IMR-90 (cell line): ENCODE results near the gene PSRC1. TPM values are rescaled to one million over a fixed set of nuclear protein-coding genes. Genes with fewer than 3 reads are reported as not detected.

Experiments
- ATAC-seq: fragments of 200-7000 bp; cut with Tn5 transposase; 2 replicates; pipeline ENCODE4 v1.9.1; 2020; ENCODE audit warnings: low read depth, mild to moderate bottlenecking, moderate library complexity
- BruUV-seq: library from RNA; stranded (reverse); fragments of 400-500 nt; replicated peaks from 2 replicates; lab custom pipeline; 2021; lab: Mats Ljungman, UMichigan
- CTCF ChIA-PET: fragments of 300-600 bp; formaldehyde crosslinking; extraction: SDS; loops from one replicate; lab custom pipeline; 2021; ENCODE audit warnings: antibody characterized with exemption; lab: Yijun Ruan, JAX
- POLR2A ChIA-PET: fragments of 300-600 bp; sonication (Branson Sonifier 250); formaldehyde crosslinking; loops from one replicate; lab custom pipeline; 2022; ENCODE audit warnings: antibody characterized with exemption; ENCODE audit not compliant: unreplicated experiment; lab: Charles Lee
- DNase-seq: peaks from one replicate; pipeline ENCODE4 v3.0.0; 2013
- H2AFZ ChIP-seq: replicated peaks from 2 replicates; pipeline ENCODE3; 2013; ENCODE audit warnings: low read length, mild to moderate bottlenecking; ENCODE audit not compliant: poor library complexity
- H2AK5ac ChIP-seq: 2 replicates; pipeline ENCODE4 v1.6.1; 2013; ENCODE audit warnings: low read depth, low read length, inconsistent platforms
- H2AK9ac ChIP-seq: replicated peaks from 2 replicates; pipeline ENCODE3; 2013; ENCODE audit warnings: mild to moderate bottlenecking, low read depth, low read length, moderate library complexity; ENCODE audit not compliant: poor library complexity
- H2BK120ac ChIP-seq: 2 replicates; pipeline ENCODE4 v1.6.1; 2013; ENCODE audit warnings: low read depth, low read length, inconsistent platforms
- H2BK15ac ChIP-seq: 3 replicates; pipeline ENCODE4 v1.6.1; 2013; ENCODE audit warnings: low read depth, low read length, inconsistent platforms
- H2BK20ac ChIP-seq: 2 replicates; pipeline ENCODE4 v1.6.1; 2013; ENCODE audit warnings: low read depth, mild to moderate bottlenecking, inconsistent platforms, low read length, moderate library complexity
- H2BK5ac ChIP-seq: 2 replicates; pipeline ENCODE4 v1.6.1; 2013; ENCODE audit warnings: mild to moderate bottlenecking, low read depth, low read length, inconsistent platforms; ENCODE audit not compliant: poor library complexity, severe bottlenecking
- H3K14ac ChIP-seq: replicated peaks from 2 replicates; pipeline ENCODE4 v1.6.1; 2013; ENCODE audit warnings: low read depth, low read length, inconsistent platforms
- H3K18ac ChIP-seq: 2 replicates; pipeline ENCODE4 v1.6.1; 2013; ENCODE audit warnings: low read depth, low read length, control low read depth
- H3K23ac ChIP-seq: 2 replicates; pipeline ENCODE4 v1.6.1; 2013; ENCODE audit warnings: low read depth, low read length, inconsistent platforms
- H3K27ac ChIP-seq: 2 replicates; pipeline ENCODE4 v1.5.1; 2013; ENCODE audit warnings: mild to moderate bottlenecking, control low read depth, low read length; ENCODE audit not compliant: insufficient read depth
- H3K27me3 ChIP-seq: 2 replicates; pipeline ENCODE4 v1.6.1; 2013; ENCODE audit warnings: low read length; ENCODE audit not compliant: control insufficient read depth, insufficient read depth
- H3K36me3 ChIP-seq: 2 replicates; pipeline ENCODE4 v1.6.1; 2013; ENCODE audit warnings: low read length, mixed read lengths; ENCODE audit not compliant: control insufficient read depth, insufficient read depth
- H3K4ac ChIP-seq: 2 replicates; pipeline ENCODE4 v1.6.1; 2013; ENCODE audit warnings: low read depth, low read length, inconsistent platforms
- H3K4me1 ChIP-seq: 2 replicates; pipeline ENCODE4 v1.6.1; 2013; ENCODE audit warnings: low read length, mixed read lengths; ENCODE audit not compliant: control insufficient read depth, insufficient read depth
- H3K4me2 ChIP-seq: 2 replicates; pipeline ENCODE4 v1.6.1; 2013; ENCODE audit warnings: low read depth, mild to moderate bottlenecking, control low read depth, low read length, moderate library complexity
- H3K4me3 ChIP-seq: 2 replicates; pipeline ENCODE4 v1.5.1; 2013; ENCODE audit warnings: low read depth, mild to moderate bottlenecking, control low read depth, low read length, moderate library complexity; ENCODE audit not compliant: insufficient read depth
- H3K56ac ChIP-seq: 2 replicates; pipeline ENCODE4 v1.6.1; 2013; ENCODE audit warnings: low read length, inconsistent platforms; ENCODE audit not compliant: insufficient read depth; ENCODE audit errors: extremely low read depth
- H3K79me1 ChIP-seq, 2 experiments: 2 replicates each; pipeline ENCODE4 v1.6.1; 2013; ENCODE audit warnings: low read length in 2 of 2, inconsistent platforms in 1 of 2, low read depth in 1 of 2
- H3K9ac ChIP-seq: 2 replicates; pipeline ENCODE4 v1.6.1; 2013; ENCODE audit warnings: low read depth, low read length, control low read depth
- H3K9me1 ChIP-seq: 2 replicates; pipeline ENCODE4 v1.6.1; 2013; ENCODE audit warnings: low read length, inconsistent platforms; ENCODE audit not compliant: insufficient read depth
- H3K9me3 ChIP-seq: 2 replicates; pipeline ENCODE4 v1.6.1; 2013; ENCODE audit warnings: low read length; ENCODE audit not compliant: control insufficient read depth, insufficient read depth
- H4K20me1 ChIP-seq: 2 replicates; pipeline ENCODE4 v1.6.1; 2013; ENCODE audit warnings: low read length, inconsistent platforms; ENCODE audit not compliant: insufficient read depth
- H4K5ac ChIP-seq: 2 replicates; pipeline ENCODE4 v1.6.1; 2013; ENCODE audit warnings: mild to moderate bottlenecking, low read depth, low read length, control low read depth
- H4K8ac ChIP-seq, 2 experiments: 2 replicates each; pipeline ENCODE4 v1.6.1; 2013; ENCODE audit warnings: low read depth in 2 of 2, low read length in 2 of 2, control low read depth in 1 of 2, inconsistent platforms in 1 of 2
- H4K91ac ChIP-seq: 2 replicates; pipeline ENCODE4 v1.6.1; 2013; ENCODE audit warnings: low read depth, low read length, inconsistent platforms; ENCODE audit not compliant: insufficient read depth
- CEBPB ChIP-seq: IDR thresholded peaks from 2 replicates; pipeline ENCODE4 v1.6.1; 2012; ENCODE audit warnings: low read depth, low read length, improper control_type of control experiment
- CHD1 ChIP-seq: IDR thresholded peaks from 2 replicates; pipeline ENCODE4 v1.6.1; 2012; ENCODE audit warnings: low read depth, low read length, improper control_type of control experiment
- CTCF ChIP-seq: conservative IDR thresholded peaks from 2 replicates; pipeline ENCODE4 v1.5.1; 2012; ENCODE audit warnings: mild to moderate bottlenecking, low read depth, low read length, improper control_type of control experiment
- ELK1 ChIP-seq: fragments of 150-350 bp; IDR thresholded peaks from 2 replicates; pipeline ENCODE4 v1.6.1; 2016; ENCODE audit warnings: low read depth, mild to moderate bottlenecking, low read length, moderate library complexity, borderline replicate concordance
- FOS ChIP-seq: fragments of 150-350 bp; IDR thresholded peaks from 2 replicates; pipeline ENCODE4 v1.6.1; 2016; ENCODE audit warnings: low read depth, low read length
- MAFK ChIP-seq: IDR thresholded peaks from 2 replicates; pipeline ENCODE4 v1.6.1; 2012; ENCODE audit warnings: low read depth, low read length, improper control_type of control experiment
- MAZ ChIP-seq: IDR thresholded peaks from 2 replicates; pipeline ENCODE4 v1.6.1; 2012; ENCODE audit warnings: low read depth, mild to moderate bottlenecking, low read length, improper control_type of control experiment, moderate library complexity, borderline replicate concordance
- MXI1 ChIP-seq: IDR thresholded peaks from 2 replicates; pipeline ENCODE4 v1.6.1; 2012; ENCODE audit warnings: low read depth, mild to moderate bottlenecking, low read length, moderate library complexity, borderline replicate concordance
- NFE2L2 ChIP-seq: fragments of 150-350 bp; IDR thresholded peaks from 2 replicates; pipeline ENCODE4 v1.6.1; 2016; ENCODE audit warnings: low read depth, mild to moderate bottlenecking, low read length
- POLR2A ChIP-seq: IDR thresholded peaks from 2 replicates; pipeline ENCODE4 v1.6.1; 2012; ENCODE audit warnings: mild to moderate bottlenecking, low read depth, low read length
- RAD21 ChIP-seq: IDR thresholded peaks from 2 replicates; pipeline ENCODE4 v1.6.1; 2012; ENCODE audit warnings: low read length, improper control_type of control experiment
- RFX5 ChIP-seq: IDR thresholded peaks from 2 replicates; pipeline ENCODE4 v1.8.0; 2012; ENCODE audit warnings: low read depth, mild to moderate bottlenecking, low read length, moderate library complexity
- SMC3 ChIP-seq: fragments of 150-350 bp; IDR thresholded peaks from 2 replicates; pipeline ENCODE4 v1.6.1; 2016; ENCODE audit warnings: low read depth, mild to moderate bottlenecking, antibody characterized with exemption, low read length, moderate library complexity
- USF2 ChIP-seq: fragments of 150-350 bp; IDR thresholded peaks from 2 replicates; pipeline ENCODE4 v1.6.1; 2017; ENCODE audit warnings: mild to moderate bottlenecking, antibody characterized with exemption, low read length, low read depth
- WGBS, 2 experiments: methylation state at CpG; one replicate each; pipeline versions ENCODE4 v1.1.5 to v1.1.7; 2013; ENCODE audit warnings: missing lambda C conversion rate in 2 of 2; ENCODE audit not compliant: insufficient read length in 1 of 2; ENCODE audit errors: extremely low coverage in 2 of 2; 5-methylcytosine and 5-hydroxymethylcytosine counted together
- dilution Hi-C: fragments of 300-500 bp; cut with HindIII; formaldehyde crosslinking; loops from one replicate; pipeline ENCODE4 v1.14.3; 2018; ENCODE audit warnings: low sequenced_read_pairs; ENCODE audit not compliant: unreplicated experiment
- in situ Hi-C: fragments of 300-500 bp; cut with MboI; formaldehyde crosslinking; loops from 3 replicates; pipeline ENCODE4 v1.14.3; 2019; ENCODE audit warnings: low sequenced_read_pairs, inconsistent platforms, mixed read lengths
- intact Hi-C: fragments of 100-400 bp; cut with micrococcal nuclease; formaldehyde crosslinking; loops from 2 replicates; pipeline ENCODE4 v1.10.0; 2022
- polyA plus RNA-seq, 3 experiments: library from polyadenylated mRNA; depleted of rRNA; stranded (reverse); fragments of >200 nt; gene quantifications; 2 replicates each; pipeline ENCODE4 v1.2.3, GENCODE V29; 2012; ENCODE audit warnings: low replicate concordance in 1 of 3
- total RNA-seq: library from RNA; depleted of rRNA; stranded (reverse); fragments of >200 nt; gene quantifications from 2 replicates; pipeline ENCODE4 v1.2.3, GENCODE V29; 2012

Gene PSRC1
- total and polyA plus RNA-seq, 2 of the 4 experiments (the other 2 are of a cell fraction), result 34.6 to 40.3 TPM

GRCh38 chr1:109273570-109274288 is 9.2 kb downstream of the PSRC1 start:
- Histone ChIP-seq H2AK9ac (peak overlapping the region; percentile 18), H3K79me1 (peaks cover 0 to 17% of the 10 kb centered on the region in 2 experiments; a peak in 3 of 4 replicates), H3K56ac (no peak overlapping the region), H2BK5ac (no peak overlapping the region), H3K4me3 (no peak overlapping the region), H2BK120ac (peak overlapping the region; percentile 38; the same call in 1 of the 2 replicates), H3K27me3 (no peaks in the 10 kb centered on the region), H2AFZ (no peak overlapping the region), H3K4me2 (no peak overlapping the region), H3K18ac (no peak overlapping the region; the same call in 1 of the 2 replicates), H3K4ac (peak overlapping the region; percentile 31), H2BK20ac (no peak overlapping the region), H3K4me1 (peaks cover 14% of the 10 kb centered on the region), H3K9me3 (no peaks in the 10 kb centered on the region), H4K91ac (no peak overlapping the region; the same call in 1 of the 2 replicates), H3K23ac (no peak overlapping the region), H2AK5ac (peak overlapping the region; percentile 11; the same call in 1 of the 2 replicates), H2BK15ac (0 out of 3 replicates have a peak overlapping the region, but pooled peaks have one; percentile 23), H4K5ac (no peak overlapping the region; the same call in 1 of the 2 replicates), H3K14ac (no peak overlapping the region), H3K27ac (no peak overlapping the region), H3K9ac (no peak overlapping the region; the same call in 1 of the 2 replicates), H3K36me3 (peaks cover 1% of the 10 kb centered on the region; the same call in 1 of the 2 replicates), H4K20me1 (no peaks in the 10 kb centered on the region), H3K9me1 (peaks cover 5% of the 10 kb centered on the region; the same call in 1 of the 2 replicates), H4K8ac (peak overlapping the region in 1 of 2 experiments; percentile 9; a peak in 1 of 4 replicates)
- ChIA-PET POLR2A (no interaction called here), CTCF (no interaction called here)
- in situ Hi-C loops (no loop called here), intact Hi-C loops (no loop called here), dilution Hi-C loops (no loop called here)
- DNase-seq (no peak), ATAC-seq (no peak)
- 92% methylated on average over 13 of the region's 30 CpGs; no CpG with 5 or more reads in 1 of the 2 experiments for WGBS, 2 experiments
- no TSS peak for BruUV-seq
- TF ChIP-seq RFX5 (no peak), CHD1 (no peak), ELK1 (no peak), MAZ (no peak), FOS (no peak), POLR2A (no peak), CEBPB (no peak), MXI1 (no peak), NFE2L2 (no peak), SMC3 (no peak), CTCF (no peak), USF2 (no peak), MAFK (no peak), RAD21 (no peak)
